HG03457 (cell line): ENCODE measurements around the gene KCNMB1.
A peak's percentile ranks its signal among the peaks of the same experiment; 100 is the strongest.

Experiments used
- ATAC-seq: cut with Tn5 transposase; IDR thresholded peaks from one replicate; pipeline ENCODE4 v1.9.1; 2021; ENCODE audit warnings: moderate number of reproducible peaks; ENCODE audit not compliant: unreplicated experiment

The KCNMB1 gene

GRCh38 chr5:170388818-170389549, at the start of gene KCNMB1:
Gene KCNMB1, minus strand, starts transcription at chr5:170389367. Its CDS starts 3,920 bp downstream, at chr5:170385447.
- no peak for ATAC-seq

- no peak for ATAC-seq
Observed at GRCh38 chr5:170438581-170438980, 49.4 kb upstream of the KCNMB1 start.

- no peak for ATAC-seq
Observed at GRCh38 chr5:170437621-170438375, 48.6 kb upstream of the KCNMB1 start.

GRCh38 chr5:170436335-170436734, 47.2 kb upstream of the KCNMB1 start:
- no peak for ATAC-seq

DNA sequence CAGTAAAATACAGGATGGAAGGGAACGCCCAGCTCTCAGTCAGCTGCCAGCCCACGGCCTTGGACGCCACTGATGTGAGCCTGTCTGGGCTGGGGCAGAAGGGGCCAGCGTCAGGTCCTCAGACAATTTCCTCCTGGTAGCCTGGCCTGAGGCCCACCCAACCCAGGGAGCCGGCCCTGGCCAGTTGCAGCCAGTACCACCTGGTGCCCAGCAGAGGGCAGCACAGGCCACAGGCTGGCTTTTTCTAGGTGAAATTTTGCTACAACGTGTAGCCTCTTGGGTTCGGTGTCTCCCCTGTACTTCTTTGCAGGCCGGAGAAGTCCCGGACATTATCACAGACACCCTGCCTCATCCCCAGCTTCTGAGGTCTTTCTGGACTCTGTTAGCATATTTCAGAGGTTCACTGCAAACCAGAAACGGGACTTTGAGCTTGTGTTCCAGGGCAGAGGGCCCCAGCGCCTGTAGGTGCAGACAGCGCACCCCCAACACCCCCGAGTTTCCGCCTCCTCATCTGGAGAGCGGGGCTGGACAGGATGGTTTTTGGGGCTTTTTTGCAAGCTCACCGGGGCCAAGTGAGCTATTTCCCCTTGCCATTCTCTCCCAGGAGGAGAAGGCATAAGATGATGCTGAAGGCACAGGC, 45.9 kb upstream of the KCNMB1 start:
- peak; percentile 78 for ATAC-seq

DNA sequence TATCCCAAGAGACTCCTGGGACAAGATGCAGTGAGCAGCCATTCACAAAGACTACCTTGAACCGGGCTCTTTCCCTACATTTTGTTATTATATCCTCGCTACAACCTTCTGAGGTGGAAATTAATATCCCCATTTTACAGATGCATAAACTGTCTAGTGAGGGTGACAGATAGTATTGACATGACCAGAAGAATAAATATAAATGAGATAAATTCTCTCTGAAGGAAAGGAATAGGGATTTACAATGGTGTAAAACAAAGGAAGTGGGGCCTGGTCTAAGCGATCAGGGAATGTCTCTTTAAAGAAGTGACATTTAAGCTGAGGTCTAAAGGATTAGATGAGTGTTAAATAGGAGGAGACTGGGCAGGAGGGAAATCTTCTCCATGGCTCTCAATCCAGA, 43.5 kb upstream of the KCNMB1 start:
- no peak for ATAC-seq

DNA sequence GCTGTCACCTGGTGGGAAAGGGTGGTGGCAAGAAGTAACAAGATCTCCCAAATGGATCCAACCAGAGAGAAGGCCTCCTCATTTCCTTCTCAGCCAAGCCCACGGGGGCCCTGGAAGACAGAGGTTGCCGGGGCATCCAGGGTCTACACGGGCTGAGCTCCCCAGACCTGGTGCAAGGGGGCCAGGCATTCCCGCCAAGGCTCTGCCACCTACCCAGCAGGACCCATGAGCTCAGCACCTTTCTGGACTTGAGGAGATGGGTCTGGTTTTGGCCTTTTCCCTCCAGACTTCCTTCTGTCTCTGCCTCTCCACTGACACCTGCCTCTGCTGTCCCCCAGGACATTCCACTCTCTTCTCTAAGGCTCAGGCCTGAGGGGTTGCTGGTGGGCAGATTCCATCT, 42.4 kb upstream of the KCNMB1 start:
- no peak for ATAC-seq

GRCh38 chr5:170430866-170431437, 41.8 kb upstream of the KCNMB1 start:
- ATAC-seq, result no peak

DNA sequence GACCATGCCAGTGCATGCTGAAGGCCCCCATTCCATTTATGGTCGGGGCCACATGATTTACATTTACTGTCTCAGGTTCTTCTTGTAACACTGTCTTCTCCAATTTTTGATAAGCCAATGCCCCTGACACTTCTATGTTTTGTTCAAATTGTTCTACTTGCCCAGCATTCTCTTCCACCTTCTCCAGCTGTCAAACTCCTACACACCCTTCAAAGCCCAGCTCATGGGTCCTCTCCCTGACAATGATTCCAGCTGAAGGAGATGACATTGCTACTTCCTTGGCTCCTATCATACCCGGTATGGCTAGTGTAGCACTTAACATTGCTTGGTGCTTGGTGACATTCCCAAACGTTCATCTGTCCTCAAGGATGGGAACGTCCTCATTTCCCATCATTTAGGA, 41.1 kb upstream of the KCNMB1 start:
- no peak for ATAC-seq

DNA sequence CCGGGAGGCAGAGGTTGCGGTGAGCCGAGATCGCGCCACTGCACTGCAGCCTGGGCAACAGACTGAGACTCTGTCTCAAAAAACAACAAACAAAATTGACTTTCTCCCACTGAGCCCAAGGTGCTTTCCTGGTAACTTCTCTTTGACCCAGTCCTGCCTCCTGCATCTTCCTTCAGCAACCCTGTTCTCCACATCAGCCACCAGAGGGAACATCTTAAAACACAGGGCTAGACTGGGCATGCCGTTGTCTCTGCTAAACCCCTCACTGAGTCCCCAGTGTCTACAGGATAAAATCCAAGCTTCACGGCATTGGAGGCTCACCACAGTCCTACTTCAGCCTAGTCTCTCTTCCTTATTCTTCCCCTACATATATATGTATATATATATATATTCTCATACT, 39.8 kb upstream of the KCNMB1 start:
- ATAC-seq, result no peak

DNA sequence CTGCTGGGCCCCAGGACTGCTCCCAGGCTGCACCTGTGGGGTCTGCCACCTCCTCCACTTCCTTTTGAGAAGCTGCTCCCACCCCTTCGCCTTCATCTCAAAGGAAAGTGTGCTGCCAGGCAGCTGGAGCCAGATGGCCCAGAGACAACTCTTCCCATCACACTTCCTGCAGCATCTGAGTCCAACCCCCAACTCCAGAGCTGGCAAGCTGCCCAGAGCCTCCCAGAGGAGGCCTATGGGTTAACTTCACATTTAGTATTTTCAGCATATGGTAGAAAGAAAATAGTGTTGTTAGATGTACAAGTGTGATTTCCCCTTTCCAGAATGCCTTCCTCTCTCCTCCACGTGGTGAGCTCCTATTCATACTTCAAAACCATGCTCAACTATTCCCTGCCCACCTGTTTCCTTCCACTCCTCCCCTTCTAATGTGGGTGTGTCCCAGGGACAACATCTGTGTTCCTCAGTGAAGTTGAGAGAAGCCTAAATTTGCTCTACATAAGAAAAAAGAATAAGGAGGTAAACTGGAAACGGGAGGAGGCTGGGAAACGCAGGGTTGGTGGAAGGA, 38.6 kb upstream of the KCNMB1 start:
- no peak for ATAC-seq

DNA sequence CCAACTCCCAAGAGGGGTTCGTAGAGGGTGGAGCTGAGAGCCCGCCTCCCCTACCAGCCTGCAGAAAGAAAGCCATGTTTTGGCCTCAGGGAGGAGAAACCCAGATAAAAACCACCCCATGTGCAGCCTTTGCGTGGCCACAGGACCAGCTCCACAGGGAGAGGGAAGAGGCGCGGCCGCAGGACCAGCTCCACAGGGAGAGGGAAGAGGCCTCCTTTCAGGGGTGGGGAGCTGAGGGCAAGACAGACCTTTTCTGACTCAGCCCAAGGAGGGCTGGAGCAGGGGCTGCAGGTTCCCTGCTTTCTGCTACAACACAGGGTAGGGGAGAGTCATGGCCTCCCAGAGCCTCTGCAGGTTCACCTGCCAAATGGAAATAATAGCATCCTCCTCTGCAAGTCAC, 37.6 kb upstream of the KCNMB1 start:
- ATAC-seq, result no peak

GRCh38 chr5:170426149-170426767, 37.1 kb upstream of the KCNMB1 start:
- ATAC-seq, result no peak

GRCh38 chr5:170425731-170426130, 36.6 kb upstream of the KCNMB1 start:
- ATAC-seq, result no peak

- no peak for ATAC-seq
Observed at GRCh38 chr5:170424629-170425028, 35.5 kb upstream of the KCNMB1 start.

DNA sequence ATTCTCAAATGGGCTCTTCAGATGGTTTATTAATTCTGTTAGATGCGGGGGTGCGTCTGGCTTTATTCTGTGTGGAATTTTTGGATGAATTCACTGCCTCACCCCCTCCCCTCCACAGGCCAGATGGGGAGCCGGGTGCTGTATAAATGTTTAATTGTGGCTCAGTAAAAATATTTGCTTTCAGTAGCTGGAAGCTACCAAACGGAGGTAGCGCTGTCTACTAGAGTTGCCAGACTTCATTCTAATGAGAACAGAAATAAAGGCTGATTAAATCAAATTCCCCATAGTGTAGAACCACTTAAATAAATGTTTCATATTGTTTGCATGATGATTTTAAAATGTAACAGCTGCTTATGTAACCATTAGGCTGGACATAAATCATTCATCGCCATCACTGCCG, 34.5 kb upstream of the KCNMB1 start:
- no peak for ATAC-seq

DNA sequence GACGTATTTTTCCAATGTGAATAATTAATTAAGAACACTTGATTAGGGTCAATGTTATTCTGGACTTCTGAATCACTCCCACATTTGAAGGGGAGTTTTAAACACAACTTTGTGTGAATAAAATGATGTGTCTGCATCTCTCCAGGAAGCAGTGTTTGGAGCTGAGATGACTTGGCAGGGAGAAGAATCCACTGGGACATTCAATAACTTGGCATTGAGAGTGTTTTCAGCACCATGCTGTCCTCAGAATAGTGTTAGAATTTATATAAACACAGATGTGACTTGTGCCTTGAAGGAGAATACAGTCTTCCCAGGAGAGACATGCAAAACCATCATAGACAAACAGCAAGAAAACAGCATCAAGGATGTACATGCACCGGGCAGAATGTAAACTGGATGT, 32.7 kb upstream of the KCNMB1 start:
- no peak for ATAC-seq

DNA sequence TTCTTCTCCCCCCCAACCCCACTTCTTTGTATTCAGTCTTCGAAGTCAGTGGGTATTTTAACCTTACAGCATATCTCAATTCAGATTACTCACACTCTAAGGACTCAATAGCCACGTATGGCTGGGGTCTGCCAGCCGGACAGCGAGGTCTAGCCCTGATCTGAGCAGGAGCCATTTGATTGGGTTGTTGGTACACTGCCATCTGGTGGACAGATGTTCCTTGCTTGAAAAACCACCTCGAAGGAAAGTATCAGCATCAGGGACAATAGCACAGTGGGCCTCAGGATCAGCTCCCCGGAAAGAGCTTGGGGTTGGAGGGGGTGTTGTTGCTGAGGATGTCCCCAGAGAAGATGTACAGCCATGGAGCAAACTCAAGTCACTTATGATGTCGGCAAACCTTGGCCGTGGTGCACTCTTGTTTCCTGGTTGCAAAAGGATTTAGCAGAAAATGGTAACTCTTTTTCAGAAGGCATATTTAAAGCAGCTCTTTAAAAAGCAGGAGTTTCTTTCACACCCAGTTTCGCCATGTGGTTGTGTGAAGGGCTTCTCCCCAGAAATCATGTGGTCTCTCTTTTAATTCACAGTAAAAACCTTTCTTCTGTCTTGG, 31.7 kb upstream of the KCNMB1 start:
- no peak for ATAC-seq

- ATAC-seq, result no peak
Observed at GRCh38 chr5:170419643-170420042, 30.5 kb upstream of the KCNMB1 start.

GRCh38 chr5:170418736-170419135, 29.6 kb upstream of the KCNMB1 start:
- no peak for ATAC-seq
